ENCODE results near the gene MEMO1. TPM values are rescaled to one million over a fixed set of nuclear protein-coding genes. Genes with fewer than 3 reads are reported as not detected.
"Not testable (repeated sequence)": the region's sequence is repeated elsewhere in the genome, so short reads cannot be mapped to it uniquely, and the experiment has no call there.

MEMO1 gene
- total RNA-seq, 1 donor from 2014 or later, result 52.7 TPM

GRCh38 chr2:31919499-31919898 lies 91.3 kb downstream of the MEMO1 start:
- Mint-ChIP-seq H3K4me1 (peaks cover 2% of the 10 kb centered on the region), H3K9me3 (no peaks in the 10 kb centered on the region), H3K36me3 (peaks cover 9% of the 10 kb centered on the region), H3K4me3 (no peak overlapping the region), H3K27ac (no peak overlapping the region), H3K27me3 (ENCODE audit: low read depth) (no peaks in the 10 kb centered on the region)
- no peak for TF ChIP-seq CTCF (IDR thresholded peaks at IDR 0.05; ENCODE audit: unreplicated experiment)
- no peak for DNase-seq (ENCODE audit: low spot score in 2 of 2, unreplicated experiment in 2 of 2)

GRCh38 chr2:31909661-31910060 lies 101.1 kb downstream of the MEMO1 start:
- H3K4me1 Mint-ChIP-seq, result no peaks in the 10 kb centered on the region
- peaks cover 18% of the 10 kb centered on the region for H3K9me3 Mint-ChIP-seq
- no peak for DNase-seq (ENCODE audit: low spot score in 2 of 2, unreplicated experiment in 2 of 2)
- no peak overlapping the region for H3K4me3 Mint-ChIP-seq
- no peak for TF ChIP-seq CTCF (IDR thresholded peaks at IDR 0.05; ENCODE audit: unreplicated experiment)
- no peaks in the 10 kb centered on the region for H3K27me3 Mint-ChIP-seq (ENCODE audit: low read depth)
- H3K27ac Mint-ChIP-seq, result no peak overlapping the region
- peaks cover 33% of the 10 kb centered on the region for H3K36me3 Mint-ChIP-seq

GRCh38 chr2:31907491-31907890 lies 103.3 kb downstream of the MEMO1 start:
- H3K27ac Mint-ChIP-seq; DNase-seq (ENCODE audit: low spot score in 2 of 2, unreplicated experiment in 2 of 2); H3K4me1 Mint-ChIP-seq; H3K27me3 Mint-ChIP-seq (ENCODE audit: low read depth); H3K4me3 Mint-ChIP-seq: not testable (repeated sequence)
- Mint-ChIP-seq H3K36me3 (peaks cover 37% of the 10 kb centered on the region), H3K9me3 (peaks cover 18% of the 10 kb centered on the region)

DNA sequence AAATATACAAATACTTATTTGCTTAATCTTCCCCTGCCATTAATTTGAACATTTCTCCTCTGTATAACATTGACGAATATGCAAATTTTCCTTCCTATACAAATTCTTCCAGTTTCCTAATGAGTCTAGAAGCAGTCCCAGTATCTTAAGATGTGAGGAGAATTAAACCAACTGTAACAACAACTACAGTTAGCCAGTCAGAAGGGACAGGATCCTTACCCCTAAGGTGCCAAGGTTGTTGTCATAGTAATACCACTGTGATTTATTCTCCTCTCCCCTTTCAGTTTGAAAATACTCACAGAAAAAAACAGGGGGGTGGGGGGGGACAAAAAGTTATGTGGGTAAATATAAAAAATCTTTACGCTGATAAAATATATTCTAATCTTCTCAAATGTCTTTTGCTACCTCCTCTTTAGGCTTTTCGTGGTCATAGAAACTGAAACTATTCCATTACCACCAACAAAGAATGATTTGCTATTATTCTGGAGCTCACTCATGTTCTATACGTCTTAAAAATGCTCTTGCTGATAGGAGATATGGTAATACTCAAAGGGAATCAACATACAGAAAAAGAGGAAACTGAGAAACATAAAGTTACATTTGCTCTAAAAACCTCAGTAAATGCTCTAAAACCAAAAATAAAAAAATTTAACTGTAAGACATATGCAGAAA lies 107.6 kb downstream of the MEMO1 start:
- no peaks in the 10 kb centered on the region for H3K27me3 Mint-ChIP-seq (ENCODE audit: low read depth)
- peaks cover 50% of the 10 kb centered on the region for H3K36me3 Mint-ChIP-seq
- peak overlapping the region; percentile 2 for H3K27ac Mint-ChIP-seq
- H3K4me1 Mint-ChIP-seq, result no peaks in the 10 kb centered on the region
- H3K4me3 Mint-ChIP-seq, result no peak overlapping the region
- TF ChIP-seq CTCF (IDR thresholded peaks at IDR 0.05; ENCODE audit: unreplicated experiment), result no peak
- DNase-seq (ENCODE audit: low spot score in 2 of 2, unreplicated experiment in 2 of 2), result no peak
- H3K9me3 Mint-ChIP-seq, result peaks cover 16% of the 10 kb centered on the region

- peaks cover 61% of the 10 kb centered on the region for H3K36me3 Mint-ChIP-seq
- no peak for TF ChIP-seq CTCF (IDR thresholded peaks at IDR 0.05; ENCODE audit: unreplicated experiment)
- H3K27me3 Mint-ChIP-seq (ENCODE audit: low read depth), result no peaks in the 10 kb centered on the region
- no peaks in the 10 kb centered on the region for H3K4me1 Mint-ChIP-seq
- H3K27ac Mint-ChIP-seq, result no peak overlapping the region
- H3K4me3 Mint-ChIP-seq, result no peak overlapping the region
- H3K9me3 Mint-ChIP-seq, result peaks cover 29% of the 10 kb centered on the region
- DNase-seq (ENCODE audit: low spot score in 2 of 2, unreplicated experiment in 2 of 2), result no peak
Measured at GRCh38 chr2:31901900-31902299, 108.9 kb downstream of the MEMO1 start.

GRCh38 chr2:31900156-31900555 lies 110.7 kb downstream of the MEMO1 start:
- not testable (repeated sequence) for H3K4me1 Mint-ChIP-seq; H3K4me3 Mint-ChIP-seq; H3K27me3 Mint-ChIP-seq (ENCODE audit: low read depth); DNase-seq (ENCODE audit: low spot score in 2 of 2, unreplicated experiment in 2 of 2); H3K27ac Mint-ChIP-seq
- Mint-ChIP-seq H3K9me3 (peaks cover 40% of the 10 kb centered on the region), H3K36me3 (peaks cover 70% of the 10 kb centered on the region)

DNA sequence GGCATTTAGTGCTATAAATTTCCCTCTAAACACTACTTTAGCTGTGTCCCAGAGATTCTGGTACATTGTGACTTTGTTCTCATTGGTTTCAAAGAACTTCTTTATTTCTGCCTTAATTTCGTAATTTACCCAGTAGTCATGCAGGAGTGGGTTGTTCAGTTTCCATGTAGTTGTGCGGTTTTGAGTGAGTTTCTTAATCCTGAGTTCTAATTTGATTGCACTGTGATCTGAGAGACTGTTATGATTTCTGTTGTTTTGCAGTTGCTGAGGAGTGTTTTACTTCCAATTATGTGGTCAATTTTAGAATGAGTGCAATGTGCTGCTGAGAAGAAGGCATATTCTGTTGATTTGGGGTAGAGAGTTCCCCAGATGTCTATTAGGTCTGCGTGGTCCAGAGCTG lies 112.5 kb downstream of the MEMO1 start:
- H3K4me3 Mint-ChIP-seq; H3K4me1 Mint-ChIP-seq; H3K27me3 Mint-ChIP-seq (ENCODE audit: low read depth); DNase-seq (ENCODE audit: low spot score in 2 of 2, unreplicated experiment in 2 of 2); H3K27ac Mint-ChIP-seq: not testable (repeated sequence)
- peaks cover 40% of the 10 kb centered on the region for H3K9me3 Mint-ChIP-seq
- H3K36me3 Mint-ChIP-seq, result peaks cover 66% of the 10 kb centered on the region

- H3K4me1 Mint-ChIP-seq; H3K27me3 Mint-ChIP-seq (ENCODE audit: low read depth); DNase-seq (ENCODE audit: low spot score in 2 of 2, unreplicated experiment in 2 of 2); H3K4me3 Mint-ChIP-seq; H3K27ac Mint-ChIP-seq: not testable (repeated sequence)
- Mint-ChIP-seq H3K36me3 (peaks cover 63% of the 10 kb centered on the region), H3K9me3 (peaks cover 40% of the 10 kb centered on the region)
Measured at GRCh38 chr2:31897340-31897739, 113.5 kb downstream of the MEMO1 start.
